ENCODE data around the gene TAS2R1. TPM values are rescaled to one million over a fixed set of nuclear protein-coding genes. Genes with fewer than 3 reads are reported as not detected.

TAS2R1 gene
- total RNA-seq, result not detected
- long read RNA-seq, result 0 reads

- intact Hi-C loops (cut with DNase I), result no loop called here
- ATAC-seq (ENCODE audit: poor library complexity) (no peak), DNase-seq (no peak)
Observed at GRCh38 chr5:9630251-9630650, at the start of gene TAS2R1. TAS2R1 (minus strand) TSS chr5:9630351; CDS start chr5:9630032, 319 bp downstream.

- intact Hi-C loops (cut with DNase I), result no loop called here
- DNase-seq, result no peak
- ATAC-seq (ENCODE audit: poor library complexity), result no peak
Observed at GRCh38 chr5:9670371-9670770, 40.2 kb upstream of the TAS2R1 start.

- intact Hi-C loops (cut with DNase I), result no loop called here
- DNase-seq, result no peak
- no peak for ATAC-seq (ENCODE audit: poor library complexity)
Observed at GRCh38 chr5:9667906-9668305, 37.8 kb upstream of the TAS2R1 start.

GRCh38 chr5:9663891-9664290, 33.7 kb upstream of the TAS2R1 start:
- intact Hi-C loops (cut with DNase I), result no loop called here
- ATAC-seq (ENCODE audit: poor library complexity) (no peak), DNase-seq (no peak)

- intact Hi-C loops (cut with DNase I), result no loop called here
- ATAC-seq (ENCODE audit: poor library complexity) (no peak), DNase-seq (no peak)
Observed at GRCh38 chr5:9661316-9662015, 31.3 kb upstream of the TAS2R1 start.

GRCh38 chr5:9658706-9659105, 28.6 kb upstream of the TAS2R1 start:
- intact Hi-C loops (cut with DNase I), result no loop called here
- ATAC-seq (ENCODE audit: poor library complexity), result no peak

GRCh38 chr5:9657819-9658218, 27.7 kb upstream of the TAS2R1 start:
- DNase-seq (no peak), ATAC-seq (ENCODE audit: poor library complexity) (peak; percentile 75)
- intact Hi-C loops (cut with DNase I), result no loop called here

More at GRCh38 chr5:9658706-9659105, 28.6 kb upstream of the TAS2R1 start:
- no peak for DNase-seq

GRCh38 chr5:9655641-9656040, 25.5 kb upstream of the TAS2R1 start:
- no peak for DNase-seq
- intact Hi-C loops (cut with DNase I), result no loop called here
- ATAC-seq (ENCODE audit: poor library complexity), result no peak

GRCh38 chr5:9654886-9655285, 24.7 kb upstream of the TAS2R1 start:
- DNase-seq (no peak), ATAC-seq (ENCODE audit: poor library complexity) (no peak)
- intact Hi-C loops (cut with DNase I), result no loop called here

GRCh38 chr5:9653811-9654210, 23.7 kb upstream of the TAS2R1 start:
- intact Hi-C loops (cut with DNase I), result no loop called here
- DNase-seq (peak; percentile 83), ATAC-seq (ENCODE audit: poor library complexity) (peak; percentile 90)

GRCh38 chr5:9653061-9653460, 22.9 kb upstream of the TAS2R1 start:
- ATAC-seq (ENCODE audit: poor library complexity), result no peak
- intact Hi-C loops (cut with DNase I), result no loop called here
- DNase-seq, result no peak

- ATAC-seq (ENCODE audit: poor library complexity), result no peak
- no peak for DNase-seq
- intact Hi-C loops (cut with DNase I), result no loop called here
Observed at GRCh38 chr5:9652295-9652694, 22.1 kb upstream of the TAS2R1 start.

GRCh38 chr5:9646843-9647242, 16.7 kb upstream of the TAS2R1 start:
- intact Hi-C loops (cut with DNase I), result no loop called here
- DNase-seq, result no peak
- ATAC-seq (ENCODE audit: poor library complexity), result no peak

- DNase-seq (no peak), ATAC-seq (ENCODE audit: poor library complexity) (no peak)
- intact Hi-C loops (cut with DNase I), result no loop called here
Observed at GRCh38 chr5:9644630-9645029, 14.5 kb upstream of the TAS2R1 start.

- DNase-seq (no peak), ATAC-seq (ENCODE audit: poor library complexity) (no peak)
- intact Hi-C loops (cut with DNase I), result no loop called here
Observed at GRCh38 chr5:9642621-9643020, 12.5 kb upstream of the TAS2R1 start.

GRCh38 chr5:9641806-9642355, 11.7 kb upstream of the TAS2R1 start:
- ATAC-seq (ENCODE audit: poor library complexity) (no peak), DNase-seq (no peak)
- intact Hi-C loops (cut with DNase I), result no loop called here

GRCh38 chr5:9632495-9632894, 2.3 kb upstream of the TAS2R1 start:
- intact Hi-C loops (cut with DNase I), result no loop called here
- no peak for ATAC-seq (ENCODE audit: poor library complexity)

GRCh38 chr5:9627541-9627940, 2.6 kb downstream of the TAS2R1 start:
- intact Hi-C loops (cut with DNase I), result no loop called here
- DNase-seq, result no peak

More at GRCh38 chr5:9632495-9632894, 2.3 kb upstream of the TAS2R1 start:
- DNase-seq, result no peak

GRCh38 chr5:9626955-9627354, 3.2 kb downstream of the TAS2R1 start:
- DNase-seq (no peak), ATAC-seq (ENCODE audit: poor library complexity) (no peak)
- intact Hi-C loops (cut with DNase I), result no loop called here

More at GRCh38 chr5:9627541-9627940, 2.6 kb downstream of the TAS2R1 start:
- no peak for ATAC-seq (ENCODE audit: poor library complexity)

GRCh38 chr5:9625731-9626130, 4.4 kb downstream of the TAS2R1 start:
- intact Hi-C loops (cut with DNase I), result no loop called here
- DNase-seq (no peak), ATAC-seq (ENCODE audit: poor library complexity) (no peak)

GRCh38 chr5:9625286-9625685, 4.9 kb downstream of the TAS2R1 start:
- no peak for DNase-seq

More at GRCh38 chr5:9625286-9625685, 4.9 kb downstream of the TAS2R1 start:
- intact Hi-C loops (cut with DNase I), result no loop called here
- ATAC-seq (ENCODE audit: poor library complexity), result no peak
